ELR (cell line): ENCODE measurements around the gene KIF1B.
A peak's percentile ranks its signal among the peaks of the same experiment; 100 is the strongest.
"Not testable (repeated sequence)": the region's sequence is repeated elsewhere in the genome, so short reads cannot be mapped to it uniquely, and the experiment has no call there.

ENCODE experiments used
- DNase-seq: peaks from one replicate; pipeline ENCODE4 v3.0.0-alpha.2; 2015; ENCODE audit warnings: low read depth

Gene KIF1B

DNA sequence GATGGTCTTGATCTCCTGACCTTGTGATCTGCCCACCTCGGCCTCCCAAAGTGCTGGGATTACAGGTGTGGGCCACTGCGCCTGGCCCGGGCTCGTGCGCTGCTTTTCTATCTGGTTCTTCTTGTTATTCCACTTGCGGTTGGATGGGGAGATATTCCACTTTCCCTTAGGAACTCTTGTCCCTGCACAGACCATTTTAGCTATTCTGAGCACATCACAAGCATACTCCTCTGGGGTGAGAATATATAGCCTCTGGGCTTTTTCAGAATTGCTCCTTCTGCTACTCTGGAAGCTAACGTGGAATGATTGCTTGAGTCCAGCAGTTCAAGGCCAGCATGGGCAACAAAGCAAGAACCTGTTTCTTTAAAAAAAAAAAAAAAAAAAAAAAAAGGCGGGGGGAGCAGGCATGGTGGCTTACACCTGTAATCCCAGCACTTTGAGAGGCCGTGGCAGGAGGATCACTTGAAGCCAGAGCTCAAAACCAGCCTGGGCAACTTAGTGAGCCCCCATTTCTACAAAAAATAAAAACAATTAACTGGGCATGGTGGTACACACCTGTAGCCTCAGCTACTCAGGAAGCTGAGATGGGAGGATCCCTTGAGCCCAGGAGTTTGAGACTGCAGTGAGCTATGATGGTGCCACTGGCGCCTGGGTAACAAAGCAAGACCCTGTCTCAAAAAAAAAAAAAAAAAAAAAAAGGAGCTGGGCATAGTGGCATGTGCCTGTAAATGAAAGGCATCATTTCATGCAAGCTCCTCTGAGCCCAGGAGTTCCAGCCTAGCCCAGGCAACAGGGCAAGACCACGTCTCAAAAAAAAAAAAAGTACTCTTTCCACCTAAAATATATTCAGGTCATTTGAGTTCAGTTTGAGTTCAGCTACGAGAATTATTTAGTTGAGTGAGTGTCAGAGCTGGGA lies 176.6 kb downstream of the KIF1B start:
- DNase-seq, result no peak

DNA sequence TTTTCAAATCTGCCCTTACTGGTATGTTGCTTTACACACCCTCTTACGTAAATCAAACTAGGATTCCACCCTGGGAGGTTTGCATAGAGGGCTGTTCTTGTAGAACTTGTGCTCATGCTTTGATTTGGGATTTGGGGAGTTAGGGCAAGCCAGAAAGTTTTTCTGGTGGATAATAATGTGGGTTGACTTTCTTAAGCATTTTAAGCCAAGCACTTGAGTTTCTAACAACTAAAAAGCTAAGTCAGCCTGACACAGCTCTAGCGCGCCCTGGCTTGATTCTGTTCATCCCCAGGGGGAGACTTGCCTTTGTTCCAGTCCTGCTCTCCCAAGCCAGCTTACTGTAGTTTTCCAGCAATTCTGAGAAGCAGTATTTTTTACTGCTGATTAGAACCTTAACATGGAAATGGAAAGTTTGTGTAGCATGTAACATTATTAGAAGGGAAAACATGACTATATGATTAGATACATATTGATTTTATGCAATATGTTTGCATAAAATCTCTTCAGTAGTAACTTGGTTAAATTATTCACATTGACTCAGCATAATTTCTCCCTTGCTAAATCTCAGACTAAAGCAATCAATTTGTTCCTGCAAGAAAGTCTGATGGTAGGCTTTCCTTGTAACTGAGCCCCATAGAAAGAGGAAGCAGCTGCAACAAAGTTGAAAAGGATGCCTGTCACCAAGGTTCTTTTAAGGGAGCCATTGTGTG lies 177.5 kb downstream of the KIF1B start:
- peak; percentile 48 for DNase-seq

DNA sequence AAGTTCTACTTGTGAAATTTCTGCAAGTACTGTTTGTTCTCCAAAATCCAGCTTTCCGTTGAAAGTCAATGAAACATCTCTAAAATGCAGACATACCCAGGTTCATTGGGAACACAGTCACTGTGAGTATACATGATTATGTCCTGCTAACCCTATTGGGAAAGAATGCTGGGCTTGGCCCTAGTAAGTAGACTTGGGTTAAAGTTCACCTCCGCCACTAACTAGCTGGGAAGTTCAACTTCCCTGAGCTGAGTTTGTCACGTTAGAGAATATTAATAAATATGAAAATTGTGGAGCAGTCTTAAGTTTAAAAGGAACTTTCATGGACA lies 178.0 kb downstream of the KIF1B start:
- DNase-seq, result no peak

DNA sequence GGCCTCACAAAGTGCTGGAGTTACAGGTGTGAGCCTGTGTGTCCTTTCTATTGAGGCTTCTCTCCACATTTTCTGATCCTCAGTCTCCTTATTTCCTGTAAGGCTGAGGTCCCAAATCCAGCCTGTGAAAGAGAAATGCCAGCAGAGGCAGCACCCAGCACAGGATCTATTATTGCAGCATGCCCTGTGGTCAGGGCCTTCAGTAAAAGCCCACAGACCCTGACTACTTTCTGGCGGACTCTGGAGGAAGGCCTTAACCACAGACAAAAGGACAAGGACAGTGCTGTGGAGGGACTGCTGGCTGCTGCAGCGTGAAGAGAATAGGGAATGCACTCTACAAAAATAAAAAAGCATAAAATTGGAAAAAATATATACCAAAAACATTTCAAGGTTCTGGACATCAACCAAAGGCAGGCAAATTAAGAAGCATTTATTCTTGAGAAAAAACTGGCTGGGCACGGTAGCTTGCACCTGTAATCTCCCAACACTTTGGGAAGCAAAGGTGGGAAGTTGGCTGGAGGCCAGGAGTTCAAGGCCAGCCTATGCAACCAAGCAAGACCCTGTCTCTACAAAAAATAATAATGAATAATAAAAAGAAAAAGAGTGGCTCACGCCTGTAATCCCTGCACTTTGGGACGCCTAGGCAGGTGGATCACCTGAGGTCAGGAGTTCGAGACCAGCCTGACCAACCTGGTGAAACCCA lies 179.1 kb downstream of the KIF1B start:
- no peak for DNase-seq

DNA sequence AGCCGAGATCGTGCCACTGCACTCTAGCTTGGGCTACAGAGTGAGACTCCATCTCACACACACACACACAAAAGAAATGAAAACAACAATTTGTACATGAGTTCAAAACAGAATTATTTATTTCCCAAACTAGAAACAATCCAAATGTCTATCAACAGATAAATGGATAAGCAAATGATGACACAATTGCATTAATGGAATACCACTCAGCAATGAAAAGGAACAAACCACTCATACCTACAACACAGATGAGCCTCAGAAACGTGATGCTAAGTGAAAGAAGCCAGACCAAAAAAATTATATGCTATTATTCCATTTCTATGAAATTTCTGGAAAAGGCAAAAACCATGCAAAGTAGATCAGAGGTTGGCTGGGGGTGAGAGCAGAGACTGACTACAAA lies 186.5 kb downstream of the KIF1B start:
- DNase-seq, result no peak

DNA sequence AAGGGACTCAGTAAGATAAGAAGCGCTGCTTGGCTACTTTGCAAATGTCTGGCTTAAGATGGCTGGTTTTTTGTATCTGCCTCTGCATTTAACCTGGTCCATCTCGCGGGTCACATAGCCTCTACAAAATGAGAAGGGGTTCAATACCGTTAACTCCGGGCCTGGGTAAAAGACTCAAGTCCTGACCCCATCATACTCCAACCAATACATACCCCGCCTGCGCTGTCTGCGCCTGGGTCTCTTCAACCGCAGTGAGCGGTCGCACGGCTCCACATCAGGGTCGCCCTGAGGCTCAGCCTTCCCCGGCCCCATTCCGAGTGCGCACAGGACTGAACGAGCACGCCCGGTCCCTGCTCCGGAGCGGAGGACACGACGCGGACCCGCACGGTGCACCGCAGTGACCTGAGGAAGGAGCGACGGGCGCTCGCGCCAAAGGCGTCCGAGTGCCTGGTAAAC lies 187.9 kb downstream of the KIF1B start:
- no peak for DNase-seq

DNA sequence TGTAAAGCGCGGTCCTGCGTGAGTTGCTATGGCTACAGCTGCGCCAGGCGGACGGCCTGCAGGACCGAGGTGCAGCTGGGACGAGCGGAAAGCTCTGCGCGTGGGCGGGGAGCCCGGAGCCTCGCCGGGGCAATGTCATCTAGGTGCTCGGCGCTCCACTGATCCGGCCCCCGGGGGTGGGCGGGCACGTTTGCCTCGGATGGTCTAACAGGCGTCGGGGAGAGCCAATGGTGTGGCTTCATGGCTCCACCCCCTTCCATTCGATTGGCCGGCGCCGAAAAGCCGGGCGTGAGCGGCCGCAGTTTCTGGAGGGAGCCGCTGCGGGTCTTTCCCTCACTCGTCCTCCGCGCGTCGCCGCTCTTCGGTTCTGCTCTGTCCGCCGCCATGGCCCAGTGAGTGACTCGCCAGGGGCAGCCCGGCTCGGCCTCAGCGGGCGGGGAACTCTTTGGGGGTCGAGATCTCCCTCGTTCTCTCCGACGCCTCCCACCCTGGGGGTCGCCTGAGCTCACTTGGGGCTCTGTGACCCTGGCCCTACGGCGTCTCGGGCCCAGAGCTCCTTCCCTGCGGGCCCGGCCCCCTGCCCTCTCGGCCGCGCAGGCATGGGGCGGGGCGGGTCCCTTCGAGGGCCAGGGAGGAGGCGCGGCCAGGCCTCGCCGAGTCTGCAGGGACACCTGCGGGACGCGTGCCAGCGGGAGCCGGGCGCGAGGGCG lies 188.5 kb downstream of the KIF1B start, which contains the start of gene PGD:
Gene PGD (plus strand): TSS at position 331 of the 710 bp plus-strand sequence. CDS start 54 bp downstream, at position 385.
- peak; percentile 97 for DNase-seq

DNA sequence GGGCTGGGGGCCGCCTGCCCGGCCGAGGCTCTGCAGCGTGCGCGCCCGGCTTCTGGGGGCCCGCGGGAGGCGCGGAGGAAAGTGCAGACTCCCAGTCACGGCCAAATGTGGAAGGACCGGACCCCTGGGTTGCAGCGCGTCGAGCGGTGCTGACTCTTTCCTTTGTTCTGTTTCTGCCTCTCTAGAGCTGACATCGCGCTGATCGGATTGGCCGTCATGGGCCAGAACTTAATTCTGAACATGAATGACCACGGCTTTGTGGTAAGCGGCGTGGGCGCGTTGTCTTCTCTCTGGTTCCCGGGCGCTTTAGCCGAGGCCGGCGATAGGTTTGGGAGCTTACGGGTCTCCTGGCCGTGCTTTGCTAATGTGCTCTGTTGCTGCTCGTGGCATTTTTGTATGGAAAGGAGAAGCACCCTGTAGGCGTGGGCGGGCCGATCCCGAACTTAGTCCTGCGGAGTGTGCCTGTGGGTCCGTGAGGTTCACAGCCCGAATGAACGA lies 189.1 kb downstream of the KIF1B start:
- DNase-seq, result peak; percentile 69

DNA sequence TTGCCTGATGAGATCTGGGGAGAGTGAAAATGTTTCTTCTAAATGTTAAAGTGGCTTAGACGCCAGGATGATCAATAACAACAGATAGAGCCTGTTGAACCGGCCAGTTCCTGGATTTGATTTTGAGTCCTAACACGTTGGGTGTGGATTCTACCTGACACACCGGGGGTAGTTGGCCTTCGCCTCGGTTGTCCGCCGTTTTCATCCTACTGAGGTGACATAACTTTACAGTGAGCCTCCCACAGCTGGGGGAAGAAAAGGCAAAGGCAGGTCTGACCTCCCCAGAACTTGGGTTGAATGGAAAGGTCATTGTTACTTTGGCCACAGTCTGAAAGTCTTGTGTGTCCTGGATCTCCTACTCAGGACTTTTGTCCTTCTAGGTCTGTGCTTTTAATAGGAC lies 189.6 kb downstream of the KIF1B start:
- DNase-seq, result no peak

DNA sequence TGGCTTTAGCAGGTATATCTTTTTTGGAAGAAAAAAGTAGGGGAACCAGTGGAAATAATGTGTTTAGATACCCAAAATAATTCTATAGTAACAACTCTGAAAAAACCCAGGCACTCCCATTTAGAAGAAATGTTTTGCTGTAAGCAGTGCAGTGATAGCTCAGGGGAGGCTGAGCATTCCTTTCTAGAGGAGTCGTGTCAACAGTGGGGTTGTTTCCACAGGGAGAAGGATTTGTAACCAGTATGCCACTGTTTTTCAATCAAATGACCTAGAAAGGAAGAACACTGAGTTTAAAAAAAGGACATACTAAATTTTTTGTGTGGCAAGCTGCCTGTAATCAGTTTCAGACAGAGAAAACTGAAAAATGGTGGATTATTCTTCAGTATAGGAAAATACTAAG lies 190.9 kb downstream of the KIF1B start:
- peak; percentile 32 for DNase-seq

DNA sequence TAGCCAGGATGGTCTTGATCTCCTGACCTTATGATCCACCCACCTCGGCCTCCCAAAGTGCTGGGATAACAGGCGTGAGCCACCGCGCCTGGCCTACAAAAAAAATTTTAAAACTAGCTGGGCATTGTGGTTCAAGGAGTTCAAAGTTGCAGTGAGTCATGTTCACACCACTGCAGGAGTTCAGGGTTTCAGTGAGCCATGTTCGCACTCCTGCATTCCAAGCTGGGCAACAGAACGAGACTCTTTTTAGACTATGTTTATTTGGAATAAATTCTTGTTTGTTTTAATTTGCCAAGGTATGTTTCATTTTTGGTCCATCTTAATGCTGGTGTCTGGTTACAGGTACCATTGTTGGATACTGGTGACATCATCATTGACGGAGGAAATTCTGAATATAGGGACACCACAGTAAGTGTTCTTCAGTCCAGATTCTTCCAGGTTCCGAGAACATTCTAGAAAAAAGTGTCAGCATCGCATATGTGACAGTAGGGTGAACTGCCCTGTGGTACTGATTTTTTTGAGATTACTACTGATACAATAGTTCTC lies 192.4 kb downstream of the KIF1B start:
- peak; percentile 75 for DNase-seq

DNA sequence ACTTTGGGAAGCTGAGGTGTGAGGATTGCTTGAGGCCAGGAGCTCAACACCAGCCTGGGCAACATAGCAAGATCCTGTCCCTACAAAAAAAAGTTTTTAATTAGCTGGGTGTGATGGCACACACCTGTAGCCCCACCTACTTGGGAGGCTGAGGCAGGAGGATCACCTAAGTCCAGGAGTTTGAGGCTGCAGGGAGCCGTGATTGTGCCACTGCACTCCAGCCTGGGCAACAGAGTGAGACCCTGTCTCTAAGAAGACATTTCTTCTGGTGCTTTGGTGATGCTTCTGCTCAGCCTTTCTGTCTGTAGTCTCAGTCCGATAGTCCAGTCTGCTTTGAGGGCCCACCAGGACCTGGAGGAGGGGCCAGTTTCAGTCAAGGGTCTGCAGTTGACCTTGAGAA lies 196.8 kb downstream of the KIF1B start:
- DNase-seq, result no peak

DNA sequence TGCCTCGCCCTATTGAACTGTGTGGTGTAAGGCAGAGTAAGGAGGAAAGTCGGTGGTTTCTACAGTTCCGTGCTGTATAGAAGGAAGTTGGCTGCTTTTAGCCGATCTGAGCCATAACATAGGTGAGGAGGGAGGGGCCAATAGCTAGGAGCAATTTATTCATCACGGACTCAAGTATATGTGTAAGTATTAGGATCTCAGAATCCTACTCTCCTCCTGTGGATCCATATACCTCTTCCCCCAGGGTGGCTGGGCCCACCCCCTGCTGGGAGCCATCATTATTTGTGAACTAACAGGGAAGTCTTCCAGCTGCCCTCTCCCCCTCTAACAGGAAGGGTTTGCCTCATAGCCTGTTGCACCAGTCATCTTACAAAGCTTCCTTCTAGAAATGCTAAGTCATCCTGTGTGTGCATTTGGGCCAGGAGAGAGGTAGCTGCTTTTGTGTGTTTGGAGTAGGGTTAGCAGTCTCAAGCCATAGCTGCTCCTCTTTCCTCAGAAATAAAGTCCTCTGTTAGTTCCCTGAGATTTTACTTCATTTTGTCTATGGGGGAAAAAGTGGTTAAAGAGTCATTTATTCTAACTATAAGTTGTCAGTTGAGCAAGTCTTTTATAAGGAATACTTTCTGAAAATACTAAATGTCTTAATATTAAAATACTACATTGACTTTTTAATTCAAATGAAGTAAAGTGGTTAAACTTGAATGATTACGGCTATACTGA lies 205.0 kb downstream of the KIF1B start:
- peak; percentile 66 for DNase-seq

DNA sequence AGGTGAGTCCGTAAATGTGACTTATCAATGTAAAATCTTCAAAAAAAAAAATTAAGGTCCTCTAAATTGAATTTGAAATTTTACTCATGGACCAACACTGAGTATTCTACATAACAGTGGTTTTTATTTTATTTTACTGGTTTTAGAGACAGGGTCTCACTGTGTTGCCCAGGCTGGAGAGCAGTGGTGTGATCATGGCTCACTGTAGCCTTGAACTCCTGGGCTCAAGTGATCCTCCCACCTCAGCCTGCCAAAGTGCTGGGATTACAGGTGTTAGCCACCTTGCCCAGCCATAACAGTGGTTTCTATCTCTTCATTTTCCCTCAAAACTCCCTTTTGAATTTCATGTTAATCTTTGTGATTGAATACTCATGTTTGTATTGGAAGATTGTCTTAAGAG lies 205.6 kb downstream of the KIF1B start:
- DNase-seq, result not testable (repeated sequence)

DNA sequence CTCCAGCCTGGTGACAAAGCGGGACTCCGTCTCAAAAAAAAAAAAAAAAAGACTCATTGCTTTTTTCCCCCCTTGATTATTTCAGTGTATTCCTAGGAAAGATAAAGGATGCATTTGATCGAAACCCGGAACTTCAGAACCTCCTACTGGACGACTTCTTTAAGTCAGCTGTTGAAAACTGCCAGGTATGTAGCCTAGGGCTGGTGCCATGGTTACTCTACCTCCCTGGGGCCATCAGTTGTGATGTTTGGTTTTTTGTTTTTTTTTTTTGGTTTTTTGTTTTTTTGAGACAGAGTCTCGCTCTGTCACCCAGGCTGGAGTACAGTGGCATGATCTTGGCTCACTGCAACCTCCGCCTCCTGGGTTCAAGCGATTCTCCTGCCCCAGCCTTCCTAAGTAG lies 208.4 kb downstream of the KIF1B start:
- not testable (repeated sequence) for DNase-seq

DNA sequence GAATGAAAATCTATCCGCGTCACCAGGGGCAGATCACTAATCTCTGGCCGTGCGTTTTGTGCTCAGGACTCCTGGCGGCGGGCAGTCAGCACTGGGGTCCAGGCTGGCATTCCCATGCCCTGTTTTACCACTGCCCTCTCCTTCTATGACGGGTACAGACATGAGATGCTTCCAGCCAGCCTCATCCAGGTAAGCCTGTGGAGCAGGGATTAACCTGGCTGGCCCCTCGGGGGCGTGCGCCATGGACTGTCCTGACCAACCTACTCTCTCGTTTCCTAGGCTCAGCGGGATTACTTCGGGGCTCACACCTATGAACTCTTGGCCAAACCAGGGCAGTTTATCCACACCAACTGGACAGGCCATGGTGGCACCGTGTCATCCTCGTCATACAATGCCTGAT lies 209.0 kb downstream of the KIF1B start:
- DNase-seq, result no peak

DNA sequence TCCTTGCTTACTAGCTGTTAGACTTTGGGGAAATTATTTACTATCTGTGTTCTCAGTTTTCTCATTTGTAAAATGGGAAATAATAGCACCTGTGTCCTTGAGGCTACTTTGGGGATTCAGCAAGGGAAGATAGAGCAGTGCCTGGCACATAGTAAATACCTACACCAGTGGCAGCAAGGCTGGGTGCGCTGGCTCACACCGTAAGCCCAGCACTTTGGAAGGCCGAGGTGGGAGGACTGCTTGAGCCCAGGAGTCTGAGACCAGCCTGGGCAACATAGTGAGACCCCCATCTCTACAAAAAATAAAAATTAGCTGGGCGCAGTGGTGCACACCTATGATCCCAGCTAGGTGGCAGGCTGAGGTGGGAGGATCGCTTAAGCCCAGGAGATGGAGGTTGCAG lies 211.3 kb downstream of the KIF1B start:
- DNase-seq, result no peak

DNA sequence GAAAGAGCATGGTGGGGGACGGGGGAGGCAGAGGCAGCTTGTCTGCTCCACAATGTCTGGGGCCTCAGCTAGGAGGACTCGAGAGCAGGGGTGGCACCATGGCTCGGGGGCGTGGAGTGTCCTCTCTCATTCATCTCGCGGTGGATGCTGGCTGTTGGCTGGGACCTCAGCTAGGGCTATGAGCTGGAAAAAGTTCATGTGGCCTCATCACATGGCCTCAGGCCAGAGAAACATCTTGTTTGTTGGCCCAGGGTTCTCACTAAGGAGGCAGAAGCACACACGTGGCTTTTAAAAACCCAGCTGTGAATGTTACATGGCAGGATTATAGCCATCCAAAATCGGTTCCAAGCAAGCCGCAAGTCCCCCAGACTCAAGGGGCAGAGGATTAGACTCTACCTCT lies 213.7 kb downstream of the KIF1B start:
- peak; percentile 36 for DNase-seq

DNA sequence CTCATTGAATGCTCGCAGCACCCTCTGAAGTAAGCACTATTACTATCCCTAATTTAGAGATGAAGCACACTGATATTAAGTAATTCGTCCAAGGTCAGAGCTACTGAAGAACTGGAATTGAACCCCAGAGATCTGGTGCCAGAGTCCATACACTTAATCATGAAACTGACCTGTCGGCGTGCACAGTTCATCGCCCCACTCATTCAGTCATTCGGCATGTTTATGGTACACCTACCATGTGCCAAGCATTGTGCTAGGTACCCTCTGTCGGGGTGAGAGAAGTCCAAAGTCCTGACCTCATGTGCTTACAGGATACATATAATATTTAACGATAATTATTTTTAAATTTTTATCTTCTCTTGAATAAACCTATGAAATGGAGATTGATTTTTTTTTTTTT lies 214.3 kb downstream of the KIF1B start:
- no peak for DNase-seq

DNA sequence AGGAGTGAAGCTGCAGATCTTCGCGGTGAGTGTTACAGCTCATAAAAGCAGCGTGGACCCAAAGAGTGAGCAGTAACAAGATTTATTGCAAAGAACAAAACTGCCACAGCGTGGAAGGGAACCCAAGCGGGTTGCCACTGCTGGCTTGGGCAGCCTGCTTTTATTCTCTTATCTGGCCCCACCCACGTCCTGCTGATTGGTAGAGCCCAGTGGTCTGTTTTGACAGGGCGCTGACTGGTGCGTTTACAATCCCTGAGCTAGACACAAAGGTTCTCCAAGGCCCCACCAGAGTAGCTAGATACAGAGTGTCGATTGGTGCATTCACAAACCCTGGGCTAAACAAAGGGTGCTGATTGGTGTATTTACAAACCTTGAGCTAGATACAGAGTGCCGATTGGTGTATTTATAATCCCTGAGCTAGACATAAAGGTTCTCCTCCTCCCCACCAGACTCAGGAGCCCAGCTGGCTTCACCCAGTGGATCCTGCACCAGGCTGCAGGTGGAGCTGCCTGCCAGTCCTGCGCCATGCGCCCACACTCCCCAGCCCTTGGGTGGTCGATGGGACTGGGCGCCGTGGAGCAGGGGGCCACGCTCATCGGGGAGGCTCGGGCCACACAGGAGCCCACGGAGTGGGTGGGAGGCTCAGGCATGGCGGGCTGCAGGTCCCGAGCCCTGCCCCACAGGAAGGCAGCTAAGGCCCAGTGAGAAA lies 215.6 kb downstream of the KIF1B start:
- not testable (repeated sequence) for DNase-seq
